Hepatocyte (in vitro differentiated cells): ENCODE results near the gene UBE2E1.
A peak's percentile ranks its signal among the peaks of the same experiment; 100 is the strongest.

ENCODE experiments used
- EZH2 ChIP-seq: fragments of 200-600 bp; sonication (generic); IDR thresholded peaks from 2 replicates; pipeline ENCODE4 v1.6.1; 2016; ENCODE audit warnings: antibody characterized with exemption, mild to moderate bottlenecking, borderline replicate concordance
- EZH2phosphoT487 ChIP-seq: fragments of 200-600 bp; sonication (generic); IDR thresholded peaks from one replicate; pipeline ENCODE4 v1.6.1; 2018; ENCODE audit warnings: antibody characterized with exemption, mild to moderate bottlenecking, low read depth, moderate library complexity; ENCODE audit not compliant: unreplicated experiment, severe bottlenecking
- TF ChIP-seq, protein P1 (sequence below): fragments of 200-600 bp; sonication (generic); IDR thresholded peaks from 2 replicates; pipeline ENCODE4 v1.5.1; 2016; ENCODE audit warnings: antibody characterized with exemption, mild to moderate bottlenecking; ENCODE audit not compliant: poor library complexity

- TF ChIP-seq, protein P1, sequence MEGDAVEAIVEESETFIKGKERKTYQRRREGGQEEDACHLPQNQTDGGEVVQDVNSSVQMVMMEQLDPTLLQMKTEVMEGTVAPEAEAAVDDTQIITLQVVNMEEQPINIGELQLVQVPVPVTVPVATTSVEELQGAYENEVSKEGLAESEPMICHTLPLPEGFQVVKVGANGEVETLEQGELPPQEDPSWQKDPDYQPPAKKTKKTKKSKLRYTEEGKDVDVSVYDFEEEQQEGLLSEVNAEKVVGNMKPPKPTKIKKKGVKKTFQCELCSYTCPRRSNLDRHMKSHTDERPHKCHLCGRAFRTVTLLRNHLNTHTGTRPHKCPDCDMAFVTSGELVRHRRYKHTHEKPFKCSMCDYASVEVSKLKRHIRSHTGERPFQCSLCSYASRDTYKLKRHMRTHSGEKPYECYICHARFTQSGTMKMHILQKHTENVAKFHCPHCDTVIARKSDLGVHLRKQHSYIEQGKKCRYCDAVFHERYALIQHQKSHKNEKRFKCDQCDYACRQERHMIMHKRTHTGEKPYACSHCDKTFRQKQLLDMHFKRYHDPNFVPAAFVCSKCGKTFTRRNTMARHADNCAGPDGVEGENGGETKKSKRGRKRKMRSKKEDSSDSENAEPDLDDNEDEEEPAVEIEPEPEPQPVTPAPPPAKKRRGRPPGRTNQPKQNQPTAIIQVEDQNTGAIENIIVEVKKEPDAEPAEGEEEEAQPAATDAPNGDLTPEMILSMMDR = peak; percentile 11
- TF ChIP-seq EZH2 (no peak), EZH2phosphoT487 (no peak)
These were observed 5.0 kb upstream of the UBE2E1 start for GRCh38 chr3:23800731-23801130.
